Glomerular visceral epithelial cell (primary cell): ENCODE measurements around the gene SREK1IP1.
A peak's percentile ranks its signal among the peaks of the same experiment; 100 is the strongest.
"Not testable (repeated sequence)": the region's sequence is repeated elsewhere in the genome, so short reads cannot be mapped to it uniquely, and the experiment has no call there.

Experiments
- DNase-seq: peaks from one replicate; pipeline ENCODE4 v3.0.0-alpha.2; 2016; ENCODE audit errors: extremely low spot score

Gene SREK1IP1

DNA sequence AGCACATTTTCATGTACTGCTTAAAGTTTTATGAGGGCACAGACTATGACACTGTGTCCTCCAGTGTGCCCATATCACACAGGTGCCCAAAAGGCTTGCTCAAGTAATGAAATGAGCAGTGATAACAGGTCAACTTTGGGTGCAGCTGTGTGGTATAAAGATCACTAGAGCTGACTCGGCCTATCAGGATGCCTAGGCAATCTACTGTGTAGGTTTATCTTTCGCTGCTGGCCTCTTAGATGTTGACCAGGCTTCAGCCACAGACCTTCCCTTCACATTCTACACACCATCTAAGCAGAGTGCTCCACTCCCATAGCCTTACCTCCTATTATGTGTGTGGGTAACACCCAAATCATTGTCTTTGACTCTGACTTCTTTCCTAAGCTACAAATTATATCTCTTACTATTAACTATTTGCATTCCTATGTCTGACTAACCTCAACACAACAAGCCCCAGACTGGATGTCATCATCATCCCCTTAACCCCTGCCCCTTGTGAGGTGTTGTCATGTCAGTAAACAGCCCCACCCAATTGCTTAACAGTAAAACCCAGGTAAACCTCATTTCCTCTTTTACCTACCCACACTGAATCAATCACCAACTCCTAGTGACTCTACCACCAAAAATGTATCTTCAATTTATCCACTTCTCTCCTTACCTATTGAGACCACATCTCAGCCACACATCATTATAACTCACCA, 2.5 kb downstream of the SREK1IP1 start:
- DNase-seq: no peak

- no peak for DNase-seq
Observed at GRCh38 chr5:64763948-64764503, 4.5 kb downstream of the SREK1IP1 start.

- no peak for DNase-seq
Observed at GRCh38 chr5:64759960-64760660, 8.4 kb downstream of the SREK1IP1 start.

DNA sequence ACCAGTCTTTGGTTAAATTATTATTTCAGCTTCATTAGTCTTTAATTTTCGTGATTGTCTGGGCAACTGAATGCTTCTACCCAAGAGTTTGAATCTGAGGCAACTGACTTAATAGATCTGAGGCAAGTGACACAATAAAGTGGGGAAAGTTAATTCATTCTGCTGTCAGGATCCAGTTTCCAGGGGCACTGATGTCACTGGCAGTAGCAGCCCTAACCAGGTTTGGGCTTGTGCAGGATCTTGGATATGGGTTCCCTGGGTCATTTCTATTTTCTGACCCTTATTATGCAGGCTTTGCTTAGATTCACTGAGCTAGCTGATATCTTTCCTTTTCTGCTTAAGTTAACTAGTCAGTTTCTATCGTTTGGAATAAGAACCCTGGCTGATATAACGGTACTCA, 9.6 kb downstream of the SREK1IP1 start:
- no peak for DNase-seq

GRCh38 chr5:64754066-64754465, 14.4 kb downstream of the SREK1IP1 start:
- no peak for DNase-seq

GRCh38 chr5:64749385-64749784, 19.1 kb downstream of the SREK1IP1 start:
- no peak for DNase-seq

DNA sequence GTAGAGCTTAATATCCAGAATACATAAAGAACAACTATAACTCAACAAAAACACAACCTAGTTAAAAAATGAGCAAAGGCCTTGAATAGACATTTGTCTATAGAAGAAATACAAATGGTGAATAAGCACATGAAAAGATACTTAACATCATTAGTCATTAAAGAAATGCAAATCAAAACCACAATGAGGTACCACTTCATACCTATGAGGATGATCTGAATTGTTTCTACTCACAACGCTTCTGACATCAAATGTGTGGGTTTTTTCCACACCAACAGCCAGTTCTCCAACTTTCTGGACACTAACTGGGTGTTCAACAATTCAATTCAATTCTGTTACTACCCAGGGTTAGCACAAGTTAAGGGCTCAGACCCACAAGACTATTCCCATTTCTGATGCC, 22.0 kb downstream of the SREK1IP1 start:
- no peak for DNase-seq

DNA sequence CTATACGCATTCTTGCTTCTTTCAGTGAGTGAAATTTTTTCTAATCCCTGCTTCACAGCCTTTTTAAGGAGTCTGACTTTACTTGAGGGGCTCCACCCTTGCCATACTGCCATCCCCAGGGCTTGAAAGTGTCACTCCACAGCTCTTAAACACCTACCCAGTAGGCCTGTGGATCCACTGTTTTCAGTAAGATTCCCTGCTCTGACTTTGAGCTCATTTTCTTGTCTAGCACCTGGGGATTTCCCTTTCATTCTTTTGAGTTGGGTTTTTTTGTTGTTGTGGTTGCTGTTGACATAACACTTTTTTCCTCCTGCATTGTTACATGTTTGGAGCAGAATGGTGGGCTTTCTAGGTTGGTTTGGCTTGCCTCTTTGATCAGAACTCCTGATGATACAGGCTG, 23.6 kb downstream of the SREK1IP1 start:
- DNase-seq: no peak

DNA sequence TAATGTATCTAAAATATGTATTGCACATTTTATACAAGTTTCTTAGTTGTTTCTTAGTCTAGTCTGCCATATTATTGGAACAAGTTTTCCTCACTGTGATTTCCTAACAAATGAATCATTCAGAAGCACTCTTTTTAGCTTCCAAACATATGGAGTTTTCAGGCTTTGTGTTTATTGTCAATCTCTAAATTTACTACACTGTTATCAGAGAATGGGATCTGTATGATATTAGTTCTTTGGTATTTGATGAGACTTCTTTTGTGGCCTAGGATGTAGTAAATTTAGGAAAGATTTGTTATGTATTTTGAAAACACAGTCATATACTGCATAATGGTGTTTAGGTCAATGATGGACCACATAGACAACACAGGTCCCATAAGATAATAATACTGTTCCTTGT, 25.7 kb downstream of the SREK1IP1 start:
- no peak for DNase-seq

- DNase-seq: no peak
Observed at GRCh38 chr5:64742411-64742810, 26.1 kb downstream of the SREK1IP1 start.

- no peak for DNase-seq
Observed at GRCh38 chr5:64727150-64727549, 41.3 kb downstream of the SREK1IP1 start.

- no peak for DNase-seq
Observed at GRCh38 chr5:64722588-64722987, 45.9 kb downstream of the SREK1IP1 start.

DNA sequence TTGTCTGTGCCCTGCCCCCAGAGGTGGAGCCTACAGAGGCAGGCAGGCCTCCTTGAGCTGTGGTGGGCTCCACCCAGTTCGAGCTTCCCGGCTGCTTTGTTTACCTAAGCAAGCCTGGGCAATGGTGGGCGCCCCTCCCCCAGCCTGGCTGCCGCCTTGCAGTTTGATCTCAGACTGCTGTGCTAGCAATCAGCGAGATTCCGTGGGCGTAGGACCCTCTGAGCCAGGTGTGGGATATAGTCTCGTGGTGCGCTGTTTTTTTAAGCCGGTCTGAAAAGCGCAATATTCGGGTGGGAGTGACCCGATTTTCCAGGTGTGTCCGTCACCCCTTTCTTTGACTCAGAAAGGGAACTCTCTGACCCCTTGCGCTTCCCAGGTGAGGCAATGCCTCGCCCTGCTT, 54.0 kb downstream of the SREK1IP1 start:
- DNase-seq: not testable (repeated sequence)

GRCh38 chr5:64707191-64707590, 61.3 kb downstream of the SREK1IP1 start:
- DNase-seq: no peak

GRCh38 chr5:64706074-64706473, 62.4 kb downstream of the SREK1IP1 start:
- not testable (repeated sequence) for DNase-seq

DNA sequence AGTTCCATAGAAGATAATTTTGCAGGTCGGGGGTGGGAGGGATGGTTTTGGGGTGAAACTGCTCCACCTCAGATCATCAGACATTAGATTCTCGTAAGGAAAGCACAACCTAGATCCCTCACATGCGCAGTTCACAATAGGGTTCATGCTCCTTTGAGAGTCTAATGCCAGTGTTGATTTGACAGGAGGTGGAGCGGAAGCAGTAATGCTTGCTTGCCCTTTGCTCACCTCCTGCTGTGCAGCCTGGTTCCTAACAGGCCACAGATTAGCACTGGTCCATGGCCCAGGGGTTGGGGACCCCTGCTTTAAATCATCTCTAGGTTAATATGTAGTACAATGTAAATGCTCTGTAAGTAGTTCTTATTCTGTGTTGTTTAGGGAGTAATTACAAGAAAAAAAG, 67.7 kb downstream of the SREK1IP1 start:
- DNase-seq: no peak

DNA sequence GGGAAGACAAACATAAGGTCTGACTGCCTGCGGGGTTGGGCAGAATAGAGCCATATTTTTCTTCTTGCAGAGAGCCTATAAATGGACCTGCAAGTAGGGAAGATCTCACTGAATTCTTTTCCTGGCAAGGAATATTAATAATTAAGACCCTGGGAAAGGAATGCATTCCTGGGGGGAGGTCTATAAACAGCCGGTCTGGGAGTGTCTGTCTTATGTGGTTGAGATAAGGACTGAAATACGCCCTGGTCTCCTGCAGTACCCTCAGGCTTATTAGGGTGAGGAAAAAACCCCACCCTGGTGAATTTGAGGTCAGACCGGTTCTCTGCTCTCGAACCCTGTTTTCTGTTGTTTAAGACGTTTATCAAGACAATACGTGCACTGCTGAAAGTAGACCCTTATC, 72.1 kb downstream of the SREK1IP1 start:
- not testable (repeated sequence) for DNase-seq

GRCh38 chr5:64693636-64694035, 74.9 kb downstream of the SREK1IP1 start:
- DNase-seq: peak; percentile 30

DNA sequence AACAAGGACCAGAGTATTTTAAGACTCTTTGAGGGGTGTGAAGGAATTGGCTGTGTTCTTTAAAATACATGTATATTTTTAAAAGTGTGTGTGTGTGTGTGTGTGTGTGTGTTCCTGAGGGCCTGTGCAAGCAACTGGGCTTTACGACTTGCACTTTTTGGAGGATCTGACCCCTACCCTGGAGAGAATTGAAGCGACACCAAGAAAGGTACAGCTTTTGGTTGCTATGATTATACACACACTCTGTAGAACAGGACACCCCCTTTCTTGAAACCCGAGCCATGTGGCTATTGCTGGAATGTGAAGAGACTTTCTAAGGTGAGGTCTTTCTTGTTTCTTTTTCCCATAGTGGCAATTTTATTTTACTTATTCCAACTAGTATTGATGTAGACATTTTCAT, 77.2 kb downstream of the SREK1IP1 start:
- no peak for DNase-seq

DNA sequence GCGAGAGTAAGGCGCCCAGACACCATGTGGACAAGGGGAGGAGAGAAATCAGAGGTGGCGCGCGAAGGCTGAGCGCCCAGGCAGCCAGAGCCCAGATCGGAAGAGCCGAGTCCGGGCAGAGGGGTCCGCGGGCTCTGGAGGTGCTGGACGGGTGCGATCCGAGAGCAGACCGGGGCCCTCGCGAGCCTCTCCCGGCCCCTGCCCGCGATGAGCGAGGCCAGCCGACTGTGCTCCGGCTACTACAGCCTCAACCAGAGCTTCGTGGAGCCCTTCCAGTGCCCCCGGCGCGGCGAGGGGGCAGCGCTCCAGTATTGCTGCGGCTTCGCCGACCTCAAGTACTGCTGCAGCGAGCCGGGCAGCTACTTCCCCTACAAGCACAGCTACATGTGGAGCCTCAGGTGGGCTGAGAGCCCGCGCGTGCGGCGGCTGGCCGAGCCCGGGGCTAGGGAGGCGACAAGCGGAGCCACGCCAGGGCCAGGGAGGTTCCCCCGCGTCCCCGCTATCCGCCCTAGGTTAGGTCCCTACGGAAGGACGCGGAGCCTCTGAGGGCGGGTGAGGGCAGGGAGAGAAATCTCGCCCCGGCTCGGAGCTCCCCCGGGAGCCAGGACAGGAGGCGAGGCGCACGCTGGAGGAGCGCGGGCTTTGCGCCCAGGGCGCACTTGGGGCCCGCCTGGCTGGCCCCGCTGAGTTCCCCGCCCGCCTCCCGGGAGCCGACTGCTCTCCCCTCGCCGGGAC, 77.9 kb downstream of the SREK1IP1 start, which contains the start of gene SHISAL2B:
Gene SHISAL2B (plus strand): TSS at position 87 of the 735 bp plus-strand sequence. CDS start 121 bp downstream, at position 208.
- peak; percentile 40 for DNase-seq

DNA sequence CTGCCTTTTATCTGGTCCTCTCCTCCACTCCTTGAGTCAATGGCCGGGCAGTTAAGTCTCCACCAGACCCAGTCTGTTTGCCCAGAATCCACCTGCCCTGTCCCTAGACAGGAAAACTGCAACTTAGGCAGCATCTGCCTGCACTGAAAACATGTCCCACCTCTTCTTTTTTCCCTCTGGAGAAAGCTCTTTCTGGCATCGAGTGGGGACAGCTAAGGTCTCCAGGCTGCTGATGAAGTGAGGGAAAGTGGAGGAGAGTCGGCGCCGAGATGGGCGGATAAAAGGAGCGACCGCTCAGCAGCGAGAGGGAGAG, 78.4 kb downstream of the SREK1IP1 start:
- DNase-seq: no peak

- DNase-seq: no peak
Observed at GRCh38 chr5:64688965-64689364, 79.5 kb downstream of the SREK1IP1 start.

DNA sequence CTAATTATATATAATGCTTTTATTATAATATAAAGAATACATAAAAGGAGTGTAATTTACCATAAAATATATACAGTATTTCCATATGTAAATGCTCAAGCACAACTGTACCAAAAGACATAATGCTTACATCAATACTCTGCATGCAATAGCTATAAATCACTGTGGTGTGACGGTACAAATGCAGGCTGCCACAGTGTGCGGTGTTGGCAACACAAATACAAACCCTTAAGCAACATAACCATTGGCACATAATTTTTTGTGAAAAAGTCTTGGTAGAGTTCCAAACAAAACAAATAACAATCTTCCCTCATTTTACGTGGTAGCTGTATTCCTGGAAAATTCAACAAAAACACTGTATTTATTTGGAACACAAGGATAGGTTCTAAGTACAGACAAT, 80.1 kb downstream of the SREK1IP1 start:
- DNase-seq: no peak
